Stomach (tissue), 4 donors: Measurements from ENCODE around the gene AMT.

Experiments
- CTCF ChIP-seq, 7 experiments: fragments of 450-650 bp in 4 of 7; fragments of 200-600 bp in 3 of 7; sonication (generic) in 3 of 7; IDR thresholded peaks; one replicate each; pipeline ENCODE4 v1.5.1; 2016 to 2019; ENCODE audit warnings: antibody characterized with exemption in 7 of 7, control low read depth in 2 of 7, mild to moderate bottlenecking in 1 of 7
- EP300 ChIP-seq: sonication (generic); formaldehyde crosslinking; IDR thresholded peaks from one replicate; pipeline ENCODE4 v1.6.1; 2017; ENCODE audit warnings: antibody characterized with exemption
- POLR2A ChIP-seq, 4 donors: fragments of 450-650 bp; IDR thresholded peaks; one replicate each; pipeline ENCODE4 v1.6.1; 2016; ENCODE audit warnings: antibody characterized with exemption in 4 of 4, control low read depth in 2 of 4, mild to moderate bottlenecking in 1 of 4, moderate library complexity in 1 of 4

- TF ChIP-seq CTCF (IDR thresholded peaks at IDR 0.05): no peak
- TF ChIP-seq EP300: no peak
- TF ChIP-seq POLR2A (IDR thresholded peaks at IDR 0.05): no peak
These were observed 43.9 kb downstream of the AMT start for GRCh38 chr3:49378249-49378895.
